ENCODE results near the gene ADGRA1.

ADGRA1 gene

DNA sequence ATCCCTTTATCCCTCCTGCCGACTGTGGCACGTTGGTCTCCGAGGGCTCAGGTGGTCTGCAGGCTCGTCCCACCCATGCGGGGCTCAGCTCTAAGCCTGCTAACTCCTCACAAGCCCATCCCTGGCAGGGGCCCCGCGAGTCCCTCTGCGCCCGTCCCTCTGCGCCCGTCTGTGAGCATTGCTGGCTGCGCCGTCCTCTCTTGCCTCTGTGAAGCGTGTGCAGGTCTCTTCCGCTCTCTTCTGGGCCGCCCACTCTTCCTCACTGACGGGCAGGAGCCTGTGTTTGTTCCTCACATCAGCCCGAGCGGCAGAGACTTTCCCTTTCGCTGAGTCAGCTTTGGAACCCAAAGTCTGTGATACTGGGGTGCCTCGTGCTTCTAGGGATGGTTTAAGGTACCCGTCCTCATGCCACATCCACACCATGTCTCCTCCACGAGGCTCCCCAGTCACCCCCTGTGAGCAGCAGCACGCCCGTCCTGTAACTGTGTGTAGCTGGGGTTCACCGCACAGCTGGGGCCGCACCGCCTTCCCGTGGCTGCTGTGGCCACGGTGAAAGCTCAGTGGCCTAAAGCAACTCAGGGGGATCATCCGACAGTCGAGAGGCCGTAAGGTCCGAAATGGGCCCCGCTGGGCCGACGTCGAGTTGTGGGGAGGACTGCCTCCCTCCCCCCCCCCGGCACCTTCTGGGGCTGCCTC is 35.5 kb downstream of the ADGRA1 start:
- Histone ChIP-seq H3K36me3 (replicated peaks; ENCODE audit: insufficient read depth, low read length) (no peaks in the 10 kb centered on the region), H3K4me1 (ENCODE audit: low read length) (no peaks in the 10 kb centered on the region)

DNA sequence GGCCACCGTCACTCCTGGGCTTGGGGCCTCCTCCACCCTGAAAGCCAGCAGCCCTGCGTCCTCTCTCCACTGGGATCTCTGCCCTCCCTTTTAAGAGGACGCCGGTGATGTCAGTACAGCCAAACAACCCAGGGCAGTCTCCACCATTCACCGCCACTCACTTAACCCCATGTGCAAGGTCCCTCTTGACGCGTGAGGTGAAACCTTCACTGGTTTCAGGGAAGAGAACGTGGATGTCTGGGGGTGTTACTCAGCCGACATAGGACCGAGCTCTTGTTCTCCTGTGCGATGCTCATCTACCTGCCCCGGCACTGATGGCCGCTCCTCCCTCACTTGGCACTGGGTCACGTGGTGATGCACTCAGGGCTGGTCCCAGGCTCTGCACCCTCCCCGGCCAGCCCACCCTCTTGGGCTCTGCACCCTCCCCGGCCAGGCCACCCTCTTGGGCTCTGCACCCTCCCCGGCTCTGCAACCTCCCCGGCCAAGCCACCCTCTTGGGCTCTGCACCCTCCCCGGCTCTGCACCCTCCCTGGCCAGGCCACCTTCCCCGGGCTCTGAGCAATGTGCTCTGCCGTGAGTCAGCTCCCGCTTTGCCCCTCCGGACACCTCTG is 36.1 kb downstream of the ADGRA1 start:
- Histone ChIP-seq H3K36me3 (replicated peaks; ENCODE audit: insufficient read depth, low read length) (no peaks in the 10 kb centered on the region), H3K79me2 (ENCODE audit: low read length) (no peaks in the 10 kb centered on the region), H2AFZ (ENCODE audit: low read length) (no peak overlapping the region), H3K27me3 (replicated peaks; ENCODE audit: insufficient read depth, low read length) (peaks cover 5% of the 10 kb centered on the region), H3K9me2 (replicated peaks; ENCODE audit: insufficient read depth, low read length) (no peaks in the 10 kb centered on the region), H3K9ac (ENCODE audit: low read length) (no peak overlapping the region), H3K4me2 (ENCODE audit: low read depth, low read length) (no peak overlapping the region), H3K9me3 (replicated peaks; ENCODE audit: insufficient read depth, low read length) (no peaks in the 10 kb centered on the region), H4K20me1 (ENCODE audit: insufficient read depth, low read length) (no peaks in the 10 kb centered on the region), H3K27ac (ENCODE audit: low read length) (no peak overlapping the region), H3K4me1 (ENCODE audit: low read length) (no peaks in the 10 kb centered on the region), H3F3A (ENCODE audit: insufficient read depth, low read length) (no peaks in the 10 kb centered on the region), H3K4me3 (ENCODE audit: low read length) (no peak overlapping the region)
- no peak for DNase-seq
- TF ChIP-seq CTCF (IDR thresholded peaks at IDR 0.05; ENCODE audit: low read length) (no peak), EZH2phosphoT487 (IDR thresholded peaks at IDR 0.05; ENCODE audit: low read length) (no peak), EZH2 (optimal IDR thresholded peaks at IDR 0.05; ENCODE audit: low read depth, low read length) (no peak)

More for the DNA sequence above, 35.5 kb downstream of the ADGRA1 start:
- Histone ChIP-seq H3K4me3 (ENCODE audit: low read length) (no peak overlapping the region), H3K9ac (ENCODE audit: low read length) (no peak overlapping the region), H3K4me2 (ENCODE audit: low read depth, low read length) (no peak overlapping the region), H3K9me3 (replicated peaks; ENCODE audit: insufficient read depth, low read length) (no peaks in the 10 kb centered on the region), H3F3A (ENCODE audit: insufficient read depth, low read length) (no peaks in the 10 kb centered on the region), H2AFZ (ENCODE audit: low read length) (no peak overlapping the region), H3K27me3 (replicated peaks; ENCODE audit: insufficient read depth, low read length) (peaks cover 5% of the 10 kb centered on the region), H3K9me2 (replicated peaks; ENCODE audit: insufficient read depth, low read length) (no peaks in the 10 kb centered on the region), H3K79me2 (ENCODE audit: low read length) (no peaks in the 10 kb centered on the region), H3K27ac (ENCODE audit: low read length) (no peak overlapping the region), H4K20me1 (ENCODE audit: insufficient read depth, low read length) (no peaks in the 10 kb centered on the region)
- DNase-seq, result no peak
- TF ChIP-seq EZH2phosphoT487 (IDR thresholded peaks at IDR 0.05; ENCODE audit: low read length) (no peak), EZH2 (optimal IDR thresholded peaks at IDR 0.05; ENCODE audit: low read depth, low read length) (no peak), CTCF (IDR thresholded peaks at IDR 0.05; ENCODE audit: low read length) (no peak)

DNA sequence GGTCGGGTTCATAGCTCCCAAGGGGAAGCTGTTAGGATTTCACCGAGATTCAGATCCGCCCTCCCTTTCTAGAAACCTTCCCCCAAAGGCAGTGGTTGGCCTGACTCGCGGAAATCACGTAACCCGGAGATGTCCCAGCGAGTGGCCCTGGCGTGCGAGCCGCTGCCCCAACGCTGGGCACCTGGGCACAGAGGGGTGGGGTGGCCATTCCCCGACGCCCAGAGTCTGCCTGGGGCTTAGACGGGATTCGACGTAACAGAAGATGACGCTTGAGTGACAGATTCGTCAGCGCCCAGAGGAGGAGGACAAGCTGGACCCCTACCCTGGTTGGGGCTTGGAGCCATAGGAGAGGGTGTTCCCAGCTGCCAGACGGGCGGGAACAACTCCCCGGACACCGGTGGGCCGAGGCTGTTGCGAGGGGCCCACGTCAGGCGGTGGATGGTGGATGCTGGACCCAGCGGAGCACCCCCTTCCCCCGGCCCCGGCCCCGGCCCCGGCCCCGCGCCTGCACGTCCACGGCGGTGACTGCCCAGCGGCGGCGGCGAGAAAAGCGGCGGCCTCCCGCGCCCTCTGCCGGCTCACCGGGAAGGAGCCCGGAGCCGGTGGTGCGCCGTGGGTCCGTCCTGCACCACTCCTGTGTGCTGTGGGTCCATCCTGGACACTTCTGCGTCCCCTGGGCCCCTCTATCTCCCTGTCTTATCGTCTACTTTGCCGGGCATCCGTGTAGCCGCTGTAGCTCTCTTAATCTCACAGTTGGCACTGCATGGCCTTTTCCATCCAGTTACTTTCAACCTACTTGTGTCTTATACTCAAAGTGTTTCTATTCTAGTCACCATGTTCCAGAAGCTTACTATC is 36.9 kb downstream of the ADGRA1 start:
- H3K27me3 ChIP-seq (replicated peaks; ENCODE audit: insufficient read depth, low read length), result peaks cover 5% of the 10 kb centered on the region
- no peak for TF ChIP-seq EZH2 (optimal IDR thresholded peaks at IDR 0.05; ENCODE audit: low read depth, low read length)
- no peak for TF ChIP-seq CTCF (IDR thresholded peaks at IDR 0.05; ENCODE audit: low read length)
- no peak for TF ChIP-seq EZH2phosphoT487 (IDR thresholded peaks at IDR 0.05; ENCODE audit: low read length)

More for the DNA sequence above, 36.9 kb downstream of the ADGRA1 start:
- Histone ChIP-seq H3K9me3 (replicated peaks; ENCODE audit: insufficient read depth, low read length) (no peaks in the 10 kb centered on the region), H3K9ac (ENCODE audit: low read length) (no peak overlapping the region), H3K27ac (ENCODE audit: low read length) (no peak overlapping the region), H3K4me2 (ENCODE audit: low read depth, low read length) (no peak overlapping the region), H4K20me1 (ENCODE audit: insufficient read depth, low read length) (no peaks in the 10 kb centered on the region), H3K79me2 (ENCODE audit: low read length) (no peaks in the 10 kb centered on the region), H3K36me3 (replicated peaks; ENCODE audit: insufficient read depth, low read length) (no peaks in the 10 kb centered on the region), H3F3A (ENCODE audit: insufficient read depth, low read length) (no peaks in the 10 kb centered on the region), H3K9me2 (replicated peaks; ENCODE audit: insufficient read depth, low read length) (no peaks in the 10 kb centered on the region), H3K4me1 (ENCODE audit: low read length) (no peaks in the 10 kb centered on the region), H3K4me3 (ENCODE audit: low read length) (no peak overlapping the region), H2AFZ (ENCODE audit: low read length) (no peak overlapping the region)
- no peak for DNase-seq

Measured in MM.1S (cell line).